Neural cell (in vitro differentiated cells): ENCODE measurements around the gene SLAMF7. TPM values are rescaled to one million over a fixed set of nuclear protein-coding genes. Genes with fewer than 3 reads are reported as not detected.

Source experiments
- H2AFZ ChIP-seq: fragments of 200-600, 300-800 bp; sonication (generic), shearing (Covaris generic); 2 replicates; pipeline ENCODE4 v1.6.0; 2014; ENCODE audit warnings: low read depth, mild to moderate bottlenecking, antibody characterized with exemption, low read length, moderate library complexity
- H3F3A ChIP-seq: fragments of 200-600 bp; shearing (Covaris generic); 2 replicates; pipeline ENCODE4 v1.6.1; 2016; ENCODE audit warnings: mild to moderate bottlenecking, moderate library complexity, mixed read lengths, antibody characterized with exemption, low read length; ENCODE audit not compliant: insufficient read depth, poor library complexity, severe bottlenecking
- H3K27ac ChIP-seq: fragments of 200-600, 300-800 bp; sonication (generic), shearing (Covaris generic); 2 replicates; pipeline ENCODE4 v1.5.1; 2014; ENCODE audit warnings: mild to moderate bottlenecking, low read length, moderate library complexity
- H3K27me3 ChIP-seq: fragments of 300-800, 200-600 bp; sonication (generic), shearing (Covaris generic); 2 replicates; pipeline ENCODE4 v1.6.0; 2014; ENCODE audit warnings: mild to moderate bottlenecking, low read depth, low read length, moderate library complexity; ENCODE audit not compliant: insufficient read depth
- H3K36me3 ChIP-seq: fragments of 300-800, 200-600 bp; sonication (generic), shearing (Covaris generic); 2 replicates; pipeline ENCODE4 v1.5.1; 2014; ENCODE audit warnings: mild to moderate bottlenecking, antibody characterized with exemption, low read length, moderate library complexity; ENCODE audit not compliant: insufficient read depth
- H3K4me2 ChIP-seq: fragments of 300-800, 200-600 bp; sonication (generic), shearing (Covaris generic); 2 replicates; pipeline ENCODE4 v1.6.0; 2014; ENCODE audit warnings: mild to moderate bottlenecking, low read length
- H3K4me3 ChIP-seq: fragments of 300-800, 200-600 bp; sonication (generic), shearing (Covaris generic); 2 replicates; pipeline ENCODE4 v1.5.1; 2014; ENCODE audit warnings: mild to moderate bottlenecking, low read length, moderate library complexity
- H3K79me2 ChIP-seq: fragments of 200-600 bp; shearing (Covaris generic); replicated peaks from 2 replicates; pipeline ENCODE4 v1.6.0; 2014; ENCODE audit warnings: mild to moderate bottlenecking, low read length, moderate library complexity; ENCODE audit not compliant: insufficient read depth
- H3K9ac ChIP-seq: fragments of 300-800, 200-600 bp; sonication (generic), shearing (Covaris generic); 2 replicates; pipeline ENCODE4 v1.6.1; 2016; ENCODE audit warnings: mild to moderate bottlenecking, low read length, mixed read lengths
- H3K9me2 ChIP-seq: fragments of 200-600 bp; shearing (Covaris generic); 2 replicates; pipeline ENCODE4 v1.6.1; 2016; ENCODE audit warnings: mild to moderate bottlenecking, low read length, mixed read lengths; ENCODE audit not compliant: insufficient read depth
- H3K9me3 ChIP-seq: fragments of 200-600, 300-800 bp; sonication (generic), shearing (Covaris generic); 2 replicates; pipeline ENCODE4 v1.6.1; 2016; ENCODE audit warnings: mild to moderate bottlenecking, mixed run types, low read length, moderate library complexity, mixed read lengths
- H4K20me1 ChIP-seq: fragments of 200-600 bp; shearing (Covaris generic); 2 replicates; pipeline ENCODE4 v1.6.1; 2016; ENCODE audit warnings: mild to moderate bottlenecking, mixed run types; ENCODE audit not compliant: insufficient read depth
- CTCF ChIP-seq: fragments of 450-650 bp; IDR thresholded peaks from 2 replicates; pipeline ENCODE4 v1.5.1; 2014; ENCODE audit warnings: antibody characterized with exemption, mild to moderate bottlenecking, moderate library complexity; ENCODE audit not compliant: poor library complexity, severe bottlenecking
- EP300 ChIP-seq: fragments of 450-650 bp; conservative IDR thresholded peaks from 2 replicates; pipeline ENCODE4 v1.6.1; 2014; ENCODE audit warnings: antibody characterized with exemption, mild to moderate bottlenecking, moderate library complexity; ENCODE audit not compliant: poor library complexity, severe bottlenecking
- EZH2 ChIP-seq: fragments of 200-600, 300-800 bp; shearing (Covaris generic), sonication (generic); IDR thresholded peaks from 2 replicates; pipeline ENCODE4 v1.6.1; 2014; ENCODE audit warnings: antibody characterized with exemption, low read length, borderline replicate concordance, mild to moderate bottlenecking; ENCODE audit not compliant: insufficient read depth, poor library complexity, severe bottlenecking
- MXI1 ChIP-seq: fragments of 450-650 bp; conservative IDR thresholded peaks from 2 replicates; pipeline ENCODE4 v1.6.1; 2014; ENCODE audit warnings: antibody characterized with exemption, mild to moderate bottlenecking; ENCODE audit not compliant: poor library complexity, severe bottlenecking
- POLR2AphosphoS5 ChIP-seq: IDR thresholded peaks from 2 replicates; pipeline ENCODE4 v1.6.1; 2012
- RAD21 ChIP-seq: fragments of 450-650 bp; conservative IDR thresholded peaks from 2 replicates; pipeline ENCODE4 v1.6.1; 2014; ENCODE audit warnings: antibody characterized with exemption, mild to moderate bottlenecking, moderate library complexity
- REST ChIP-seq: IDR thresholded peaks from 2 replicates; pipeline ENCODE4 v1.6.1; 2012; ENCODE audit warnings: borderline replicate concordance
- SMC3 ChIP-seq: fragments of 450-650 bp; conservative IDR thresholded peaks from 2 replicates; pipeline ENCODE4 v1.6.1; 2014; ENCODE audit warnings: antibody characterized with exemption, mild to moderate bottlenecking, moderate library complexity; ENCODE audit not compliant: poor library complexity
- TAF1 ChIP-seq: IDR thresholded peaks from 2 replicates; pipeline ENCODE4 v1.6.1; 2012; ENCODE audit warnings: low read depth
- polyA plus RNA-seq: library from polyadenylated mRNA; depleted of rRNA; stranded (reverse); fragments of >200 nt; gene quantifications from 2 replicates; pipeline ENCODE4 v1.2.3, GENCODE V29; 2014

The SLAMF7 gene
- polyA plus RNA-seq, 1 donor from 2014 or later: not detected

GRCh38 chr1:160708801-160709200 is 30.2 kb upstream of the SLAMF7 start:
- Histone ChIP-seq H2AFZ (no peak overlapping the region), H3F3A (no peaks in the 10 kb centered on the region), H3K4me3 (no peak overlapping the region), H3K36me3 (no peaks in the 10 kb centered on the region), H3K9ac (no peak overlapping the region), H3K9me2 (no peaks in the 10 kb centered on the region), H3K79me2 (no peaks in the 10 kb centered on the region), H3K4me2 (no peak overlapping the region), H3K9me3 (no peaks in the 10 kb centered on the region), H3K27ac (no peak overlapping the region), H3K27me3 (no peaks in the 10 kb centered on the region), H4K20me1 (no peaks in the 10 kb centered on the region)
- TF ChIP-seq EZH2: no peak
- TF ChIP-seq MXI1: no peak
- TF ChIP-seq RAD21: no peak
- no peak for TF ChIP-seq TAF1
- TF ChIP-seq CTCF: no peak
- no peak for TF ChIP-seq REST
- TF ChIP-seq POLR2AphosphoS5: no peak
- no peak for TF ChIP-seq EP300
- TF ChIP-seq SMC3: no peak

- no peaks in the 10 kb centered on the region for H3K9me2 ChIP-seq
- no peaks in the 10 kb centered on the region for H4K20me1 ChIP-seq
- H3K27ac ChIP-seq: no peak overlapping the region
- no peaks in the 10 kb centered on the region for H3K79me2 ChIP-seq
- no peak for TF ChIP-seq EZH2
- no peak for TF ChIP-seq RAD21
- TF ChIP-seq EP300: no peak
- TF ChIP-seq MXI1: no peak
- TF ChIP-seq SMC3: no peak
- H3F3A ChIP-seq: no peaks in the 10 kb centered on the region
- H3K9ac ChIP-seq: no peak overlapping the region
- H3K36me3 ChIP-seq: no peaks in the 10 kb centered on the region
- no peak overlapping the region for H3K4me3 ChIP-seq
- H3K4me2 ChIP-seq: no peak overlapping the region
- H2AFZ ChIP-seq: no peak overlapping the region
- H3K9me3 ChIP-seq: no peaks in the 10 kb centered on the region
- H3K27me3 ChIP-seq: no peaks in the 10 kb centered on the region
Measured at GRCh38 chr1:160709715-160710114, 29.3 kb upstream of the SLAMF7 start.
